Stimulated activated CD8-positive, alpha-beta memory T cell treated with anti-CD3 and anti-CD28 coated beads, Interleukin-12 subunit alpha, Interleukin-12 subunit beta, amount 100 ng/mL, for 4 hours (primary cell): ENCODE results near the gene SPATC1L.
"Not testable (repeated sequence)": the region's sequence is repeated elsewhere in the genome, so short reads cannot be mapped to it uniquely, and the experiment has no call there.

Source experiments
- DNase-seq: peaks from one replicate; pipeline ENCODE4 v3.0.0-alpha.2; 2020; ENCODE audit warnings: low read depth

The SPATC1L gene

GRCh38 chr21:46150491-46151121 is 33.7 kb downstream of the SPATC1L start:
- DNase-seq, result no peak

GRCh38 chr21:46150073-46150472 is 34.2 kb downstream of the SPATC1L start:
- DNase-seq, result no peak

- DNase-seq, result no peak
These were observed 34.9 kb downstream of the SPATC1L start for GRCh38 chr21:46149205-46149901.

GRCh38 chr21:46148106-46148505 is 36.2 kb downstream of the SPATC1L start:
- DNase-seq, result no peak

GRCh38 chr21:46147429-46147828 is 36.8 kb downstream of the SPATC1L start:
- not testable (repeated sequence) for DNase-seq

DNA sequence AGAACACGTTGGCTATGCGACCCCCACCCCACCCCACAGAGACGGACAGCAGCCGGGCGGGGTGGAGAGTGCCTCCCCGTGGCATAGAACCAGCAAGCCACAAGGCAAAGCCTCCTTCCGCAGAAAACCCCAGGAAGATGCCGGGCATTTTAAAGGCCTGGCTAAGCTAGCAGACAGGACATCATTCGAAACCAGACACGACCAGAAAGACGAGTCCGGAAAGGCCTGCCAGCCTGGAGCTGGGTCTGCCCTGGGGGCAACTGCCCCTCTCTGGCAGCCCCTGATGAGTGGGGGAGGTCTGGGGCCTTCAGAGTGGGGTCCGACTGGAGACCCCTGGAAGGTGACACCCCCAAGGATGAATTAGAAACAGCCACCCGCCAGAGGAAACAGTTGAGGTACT is 37.4 kb downstream of the SPATC1L start:
- DNase-seq, result no peak

GRCh38 chr21:46145840-46146691 is 38.2 kb downstream of the SPATC1L start:
- DNase-seq, result no peak

GRCh38 chr21:46145159-46145839 is 39.0 kb downstream of the SPATC1L start:
- no peak for DNase-seq

- DNase-seq, result no peak
These were observed 39.7 kb downstream of the SPATC1L start for GRCh38 chr21:46144464-46145070.

- no peak for DNase-seq
These were observed 41.4 kb downstream of the SPATC1L start for GRCh38 chr21:46142582-46143473.

DNA sequence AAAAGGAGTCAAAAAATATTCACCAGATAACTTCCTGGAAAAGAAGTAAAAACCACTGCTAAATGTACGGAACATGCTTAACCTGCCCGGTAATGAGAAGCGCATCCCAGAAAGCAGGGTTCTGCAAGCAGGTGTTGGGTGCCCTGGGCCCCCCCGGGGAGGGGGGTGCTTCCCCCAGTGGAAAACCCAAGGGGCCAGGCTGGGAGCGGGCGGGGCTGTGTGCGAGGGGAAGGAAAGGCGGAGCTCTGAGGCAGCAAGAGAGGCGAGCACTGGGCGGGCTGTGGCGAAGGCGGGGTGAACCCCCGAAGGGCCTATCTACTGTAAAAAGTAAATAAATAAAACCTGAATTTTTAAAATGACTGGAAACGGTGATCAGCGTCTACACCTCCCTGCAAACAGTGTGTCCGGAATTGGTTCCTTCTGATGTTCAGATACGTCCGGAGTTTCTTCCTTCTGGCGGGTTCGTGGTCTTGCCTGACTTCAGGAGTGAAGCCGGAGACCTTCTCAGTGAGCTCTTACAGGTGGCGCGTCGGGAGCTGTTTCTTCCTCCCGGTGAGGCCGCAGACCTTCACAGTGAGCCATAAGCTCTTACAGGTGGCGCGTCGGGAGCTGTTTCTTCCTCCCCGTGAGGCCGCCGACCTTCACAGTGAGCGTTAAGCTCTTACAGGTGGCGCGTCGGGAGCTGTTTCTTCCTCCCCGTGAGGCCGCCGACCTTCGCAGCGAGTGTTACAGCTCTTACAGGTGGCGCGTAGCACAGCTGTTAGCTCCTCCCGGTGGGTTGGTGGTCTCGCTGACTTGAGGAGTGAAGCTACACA is 42.3 kb downstream of the SPATC1L start:
- DNase-seq, result no peak

DNA sequence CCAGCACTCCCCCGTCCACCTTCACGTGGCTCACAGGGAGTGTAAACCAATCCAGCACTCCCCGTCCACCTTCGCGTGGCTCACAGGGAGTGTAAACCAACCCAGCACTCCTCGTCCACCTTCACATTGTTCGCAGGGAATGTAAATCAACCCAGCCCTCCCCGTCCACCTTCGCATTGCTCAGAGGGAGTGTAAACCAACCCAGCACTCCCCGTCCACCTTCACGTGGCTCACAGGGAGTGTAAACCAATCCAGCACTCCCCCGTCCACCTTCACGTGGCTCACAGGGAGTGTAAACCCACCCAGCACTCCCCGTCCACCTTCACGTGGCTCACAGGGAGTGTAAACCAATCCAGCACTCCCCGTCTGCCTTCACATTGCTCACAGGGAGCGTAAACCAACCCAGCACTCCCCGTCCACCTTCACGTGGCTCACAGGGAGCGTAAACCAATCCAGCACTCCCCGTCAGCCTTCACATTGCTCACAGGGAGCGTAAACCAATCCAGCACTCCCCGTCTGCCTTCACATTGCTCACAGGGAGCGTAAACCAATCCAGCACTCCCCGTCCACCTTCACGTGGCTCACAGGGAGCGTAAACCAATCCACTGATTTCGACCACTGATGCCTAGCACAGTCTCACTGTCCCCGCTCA is 43.8 kb downstream of the SPATC1L start:
- DNase-seq, result not testable (repeated sequence)

DNA sequence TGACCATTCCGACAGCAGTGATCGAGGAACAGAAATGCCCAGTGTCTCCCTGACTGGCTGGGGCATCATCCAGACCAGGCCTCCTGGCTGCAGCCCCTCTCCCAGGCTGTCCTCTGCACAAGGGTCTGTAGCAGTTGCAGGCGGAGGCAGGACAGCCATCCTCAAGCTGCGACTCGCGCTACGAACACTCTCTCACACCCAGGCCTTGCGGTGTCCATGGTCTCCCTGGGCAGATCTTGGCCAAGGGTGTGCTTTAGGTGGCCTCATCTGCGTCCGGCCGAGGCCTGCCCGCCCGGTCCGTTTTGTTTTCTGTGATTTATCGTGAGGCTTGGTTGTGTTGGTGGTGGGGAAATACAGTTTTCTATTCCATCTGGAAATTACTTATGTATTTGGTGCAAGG is 44.6 kb downstream of the SPATC1L start:
- no peak for DNase-seq

- DNase-seq, result no peak
These were observed 45.8 kb downstream of the SPATC1L start for GRCh38 chr21:46138383-46138970.

- DNase-seq, result no peak
These were observed 46.4 kb downstream of the SPATC1L start for GRCh38 chr21:46137908-46138307.

DNA sequence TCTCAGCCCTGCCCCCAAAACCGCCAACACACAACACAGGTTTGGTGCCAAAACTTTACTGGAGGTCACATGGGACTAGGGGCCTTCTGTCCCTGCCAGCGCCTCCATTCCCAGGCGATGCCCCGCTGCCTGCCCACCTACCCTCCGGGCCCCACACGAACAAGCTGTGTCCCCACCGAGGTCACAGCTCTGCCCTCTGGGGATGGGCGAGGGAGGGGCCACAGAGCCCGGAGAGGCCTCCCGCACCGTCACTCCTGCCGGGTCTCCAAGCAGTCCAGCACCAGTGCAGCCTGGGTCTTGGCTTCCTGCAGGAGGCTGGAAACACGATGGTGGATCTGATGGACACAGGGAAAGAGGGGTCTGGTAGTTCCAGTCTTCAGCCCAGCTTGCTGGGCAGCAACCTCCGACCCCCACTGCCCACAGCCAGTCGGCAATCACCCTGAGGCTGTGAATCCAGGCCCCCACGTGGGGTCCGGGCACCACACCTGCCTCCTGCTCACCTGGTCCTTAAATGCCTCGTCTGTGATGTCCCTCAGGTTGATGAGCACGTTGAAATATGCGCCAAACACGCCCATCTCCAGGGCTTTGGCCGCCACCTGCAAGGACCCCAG is 47.4 kb downstream of the SPATC1L start:
- no peak for DNase-seq

GRCh38 chr21:46135782-46136395 is 48.4 kb downstream of the SPATC1L start:
- DNase-seq, result no peak
